ENCODE data around the gene WDR90.

WDR90 gene

GRCh38 chr16:676913-677312, 27.7 kb downstream of the WDR90 start (continued):
- TF ChIP-seq ZNF211 (tag by site-specific recombination; IDR thresholded peaks at IDR 0.05; ENCODE audit: low read depth), result no peak
- TF ChIP-seq ZFP41 (tag by site-specific recombination; IDR thresholded peaks at IDR 0.05; ENCODE audit: borderline replicate concordance), result no peak
- TF ChIP-seq ZNF391 (tag by site-specific recombination; IDR thresholded peaks at IDR 0.05; ENCODE audit: borderline replicate concordance, low read depth), result no peak
- TF ChIP-seq ZNF155 (tag by site-specific recombination; IDR thresholded peaks at IDR 0.05), result no peak
- TF ChIP-seq ZNF449 (tag by site-specific recombination; IDR thresholded peaks at IDR 0.05), result no peak
- no peak for TF ChIP-seq ZFHX2 (tag by site-specific recombination; conservative IDR thresholded peaks at IDR 0.05)
- TF ChIP-seq ZNF223 (tag by site-specific recombination; IDR thresholded peaks at IDR 0.05), result no peak
- TF ChIP-seq MZF1 (tag by site-specific recombination; IDR thresholded peaks at IDR 0.05; ENCODE audit: borderline replicate concordance), result no peak
- 0 out of 2 replicates have a peak, but pooled peaks have one; percentile 31 for TF ChIP-seq PATZ1 (tag by site-specific recombination; IDR thresholded peaks at IDR 0.05)
- TF ChIP-seq PRDM4 (tag by site-specific recombination; IDR thresholded peaks at IDR 0.05), result no peak
- no peak for TF ChIP-seq ZNF626 (tag by site-specific recombination; IDR thresholded peaks at IDR 0.05)
- TF ChIP-seq SCRT2 (tag by site-specific recombination; IDR thresholded peaks at IDR 0.05), result peak; percentile 88
- no peak for TF ChIP-seq ZBTB17 (tag by site-specific recombination; IDR thresholded peaks at IDR 0.05)
- no peak for TF ChIP-seq ZNF76 (tag by site-specific recombination; IDR thresholded peaks at IDR 0.05; ENCODE audit: borderline replicate concordance, low read depth)
- TF ChIP-seq ZNF692 (tag by site-specific recombination; IDR thresholded peaks at IDR 0.05), result peak; percentile 51; the same call in 1 of the 2 replicates
- no peak for TF ChIP-seq ZNF140 (tag by site-specific recombination; IDR thresholded peaks at IDR 0.05)
- no peak for TF ChIP-seq TRIM28 (IDR thresholded peaks at IDR 0.05; ENCODE audit: borderline replicate concordance, low read length)
- TF ChIP-seq ZNF302 (tag by site-specific recombination; IDR thresholded peaks at IDR 0.05; ENCODE audit: low read depth), result no peak
- no peak for TF ChIP-seq ZNF341 (tag by site-specific recombination; IDR thresholded peaks at IDR 0.05; ENCODE audit: low read depth)
- no peak for TF ChIP-seq ZNF571 (tag by site-specific recombination; IDR thresholded peaks at IDR 0.05)
- TF ChIP-seq REST (tag by site-specific recombination; IDR thresholded peaks at IDR 0.05), result no peak
- no peak for TF ChIP-seq ZNF510 (tag by site-specific recombination; IDR thresholded peaks at IDR 0.05; ENCODE audit: insufficient replicate concordance)

All from HEK293 (cell line).